ENCODE measurements around the gene COG2. TPM values are rescaled to one million over a fixed set of nuclear protein-coding genes. Genes with fewer than 3 reads are reported as not detected.
A peak's percentile ranks its signal among the peaks of the same experiment; 100 is the strongest.

The COG2 gene
- total and polyA plus RNA-seq, 2 of the 13 experiments (the other 11 are each of a cell fraction or from before 2014, with no cell fraction given): 16.8 to 36.3 TPM

- peak; percentile 51 for TF ChIP-seq ARID4A (CRISPR knock-in tag; IDR thresholded peaks at IDR 0.05; ENCODE audit: borderline replicate concordance)
- TF ChIP-seq ZNF317 (CRISPR knock-in tag; IDR thresholded peaks at IDR 0.05): 0 out of 2 replicates have a peak, but pooled peaks have one; percentile 10
- TF ChIP-seq ZSCAN21 (CRISPR knock-in tag; IDR thresholded peaks at IDR 0.05; ENCODE audit: borderline replicate concordance): 0 out of 2 replicates have a peak, but pooled peaks have one; percentile 13
- 0 out of 2 replicates have a peak, but pooled peaks have one; percentile 26 for TF ChIP-seq AFF4 (CRISPR knock-in tag; IDR thresholded peaks at IDR 0.05)
- 0 out of 2 replicates have a peak, but pooled peaks have one; percentile 6 for TF ChIP-seq KDM5A (IDR thresholded peaks at IDR 0.05; ENCODE audit: borderline replicate concordance, low read length)
- 0 out of 2 replicates have a peak, but pooled peaks have one; percentile 22 for TF ChIP-seq MEIS2 (CRISPR knock-in tag; IDR thresholded peaks at IDR 0.05)
- 0 out of 2 replicates have a peak, but pooled peaks have one; percentile 44 for TF ChIP-seq SIN3A (IDR thresholded peaks at IDR 0.05; ENCODE audit: borderline replicate concordance, low read depth, low read length)
- TF ChIP-seq HNRNPL (IDR thresholded peaks at IDR 0.05; ENCODE audit: low read depth, low read length): 0 out of 2 replicates have a peak, but pooled peaks have one; percentile 27
- peak; percentile 56; the same call in 1 of the 2 replicates for TF ChIP-seq POLR2AphosphoS5 (IDR thresholded peaks at IDR 0.05; ENCODE audit: low read depth, low read length)
- peak; percentile 31 for TF ChIP-seq TAF1 (CRISPR knock-in tag; IDR thresholded peaks at IDR 0.05)
- TF ChIP-seq ZNF280D (CRISPR knock-in tag; IDR thresholded peaks at IDR 0.05): 0 out of 2 replicates have a peak, but pooled peaks have one; percentile 41
- peak; percentile 31 for TF ChIP-seq ZFX (CRISPR knock-in tag; IDR thresholded peaks at IDR 0.05; ENCODE audit: low read depth)
- TF ChIP-seq STAT6 (CRISPR knock-in tag; IDR thresholded peaks at IDR 0.05; ENCODE audit: borderline replicate concordance): 0 out of 2 replicates have a peak, but pooled peaks have one; percentile 0
Observed at GRCh38 chr1:230712470-230712942, 70.2 kb downstream of the COG2 start (continued).
